GM12891 (cell line): ENCODE measurements around the gene OTUD4.

ENCODE experiments used
- DNase-seq: peaks from one replicate; pipeline ENCODE4 v3.0.0; 2011; ENCODE audit warnings: low spot score; ENCODE audit not compliant: insufficient read length
- FAIRE-seq: peaks from 2 replicates; lab custom pipeline; 2011; peaks lifted over from hg19 to GRCh38; lab: Jason Lieb, UNC
- PAX5 ChIP-seq: IDR thresholded peaks from 2 replicates; pipeline ENCODE4 v1.6.1; 2011; ENCODE audit warnings: low read length, moderate library complexity, mild to moderate bottlenecking; ENCODE audit not compliant: insufficient read depth, severe bottlenecking
- POLR2A ChIP-seq: IDR thresholded peaks from 2 replicates; pipeline ENCODE4 v1.6.1; 2011; ENCODE audit warnings: low read depth, low read length, control low read depth
- POLR2AphosphoS5 ChIP-seq: IDR thresholded peaks from 2 replicates; pipeline ENCODE4 v1.6.1; 2011; ENCODE audit warnings: low read depth, low read length, control low read depth
- POU2F2 ChIP-seq: IDR thresholded peaks from 2 replicates; pipeline ENCODE4 v1.6.1; 2011; ENCODE audit warnings: low read depth, mild to moderate bottlenecking, control low read depth, low read length, moderate library complexity
- SPI1 ChIP-seq: IDR thresholded peaks from 2 replicates; pipeline ENCODE4 v1.6.1; 2011; ENCODE audit warnings: low read depth, low read length, control low read depth
- TAF1 ChIP-seq: IDR thresholded peaks from 2 replicates; pipeline ENCODE4 v1.6.1; 2011; ENCODE audit warnings: low read depth, low read length, control low read depth

Gene OTUD4

DNA sequence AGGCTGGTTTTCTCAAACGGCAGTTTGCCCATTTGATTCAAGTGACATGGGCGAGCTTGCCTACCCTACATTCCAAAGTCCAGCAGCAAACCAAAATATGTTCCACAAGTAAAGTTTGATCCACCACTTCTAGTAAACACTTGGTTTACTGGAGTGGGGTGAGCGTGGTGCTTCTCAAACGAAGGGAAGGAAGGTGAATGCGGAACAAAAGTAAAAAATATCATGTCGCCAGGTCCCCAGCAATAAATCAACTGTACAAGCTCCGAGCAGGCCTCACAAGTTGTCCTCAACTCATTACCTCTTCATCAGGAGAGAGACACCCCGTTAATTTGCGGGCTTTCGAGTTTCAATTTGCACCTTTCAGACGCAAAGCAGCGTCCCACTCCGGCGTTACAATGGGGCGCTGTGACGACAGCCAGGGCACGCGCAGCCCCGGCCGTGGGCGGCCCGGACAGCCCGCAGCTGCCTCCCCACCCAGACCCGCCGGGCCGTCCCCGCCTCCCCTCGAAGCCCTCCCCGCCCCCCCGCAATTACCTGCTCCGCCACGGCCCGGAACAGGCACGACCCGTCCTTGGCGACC, 1.0 kb downstream of the OTUD4 start:
- DNase-seq (no peak), FAIRE-seq (peak; percentile 97)
- TF ChIP-seq PAX5, result no peak
- peak; percentile 85 for TF ChIP-seq POLR2A
- peak; percentile 80 for TF ChIP-seq POLR2AphosphoS5
- no peak; the same call in 1 of the 2 replicates for TF ChIP-seq TAF1
- TF ChIP-seq SPI1, result no peak
- no peak; the same call in 1 of the 2 replicates for TF ChIP-seq POU2F2

DNA sequence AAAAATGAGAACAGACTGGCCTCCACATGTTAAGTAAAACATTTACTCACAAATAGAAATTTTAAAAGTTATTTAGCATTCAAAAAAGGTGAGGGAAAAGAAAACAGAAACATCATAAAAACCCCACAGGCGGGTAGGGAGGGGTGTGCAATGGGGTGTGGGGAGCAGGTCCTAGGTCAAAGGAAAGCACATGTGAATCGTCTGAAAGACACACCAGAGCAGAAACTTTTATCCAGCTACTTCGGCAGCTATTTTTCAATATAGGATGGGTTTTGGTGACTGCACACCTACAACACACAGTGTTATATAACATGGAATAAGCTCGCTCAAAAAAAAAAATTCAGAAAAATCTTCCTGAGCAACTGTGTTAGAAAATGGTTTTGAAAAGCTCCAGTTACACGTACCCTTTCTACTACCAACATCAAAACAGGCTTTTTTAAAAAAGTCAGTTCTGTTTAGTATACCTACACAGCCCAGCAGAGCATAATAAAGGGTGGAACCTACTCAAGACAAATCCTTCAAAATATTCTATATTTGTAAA, 1.6 kb downstream of the OTUD4 start:
- no peak for DNase-seq
- TF ChIP-seq POLR2A (no peak), PAX5 (no peak), TAF1 (no peak), POLR2AphosphoS5 (no peak), POU2F2 (no peak), SPI1 (no peak)
- no peak for FAIRE-seq

DNA sequence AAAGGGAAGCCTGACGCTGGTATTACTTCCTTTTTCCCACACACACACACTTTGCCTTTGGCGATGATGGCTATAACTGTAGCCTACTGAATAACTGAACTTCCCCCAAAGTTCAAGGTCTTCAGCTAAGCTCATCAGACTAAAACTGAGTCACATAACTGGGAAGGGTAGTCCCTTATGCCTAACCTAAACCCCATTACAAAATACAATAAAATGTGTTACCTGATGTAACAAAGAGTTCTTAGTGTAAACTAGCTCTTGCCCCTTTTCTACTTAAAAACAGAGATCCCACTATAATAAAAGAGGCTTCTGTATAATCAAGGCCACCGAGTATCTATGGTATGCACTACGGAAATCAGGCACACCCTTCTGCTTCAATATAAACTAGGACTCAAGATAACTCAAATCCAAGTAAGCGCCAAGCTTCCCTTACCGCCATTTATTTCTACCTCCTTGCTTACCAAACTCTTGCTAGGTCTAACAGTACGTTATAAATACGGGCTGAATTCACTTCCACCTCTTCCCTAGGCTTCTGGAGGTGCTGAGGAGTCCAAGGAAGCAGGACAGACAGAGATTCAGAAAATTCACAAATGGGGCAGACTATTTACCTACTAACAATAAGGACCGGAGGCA, 2.4 kb downstream of the OTUD4 start:
- FAIRE-seq, result no peak
- no peak for DNase-seq
- TF ChIP-seq PAX5, result no peak
- TF ChIP-seq POLR2A, result peak; percentile 21; the same call in 1 of the 2 replicates

DNA sequence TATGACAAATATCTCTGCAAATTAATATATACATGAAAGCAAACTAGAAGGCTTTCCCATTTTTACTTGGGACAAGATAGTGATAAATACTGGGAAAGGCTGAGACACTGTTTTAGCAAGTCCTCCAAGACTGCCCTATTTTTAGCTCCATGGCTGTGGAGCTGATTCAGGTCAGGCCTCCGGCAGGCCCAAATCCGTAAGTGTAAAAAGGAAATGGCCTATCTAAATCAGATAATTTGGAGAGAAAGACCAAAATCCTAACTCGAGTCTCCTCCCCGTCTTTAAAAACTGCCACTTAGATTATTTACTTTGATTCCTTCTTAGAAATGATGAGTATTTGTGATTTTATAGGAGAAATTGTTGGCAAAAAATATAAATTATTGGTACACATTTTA, 2.9 kb downstream of the OTUD4 start:
- no peak for DNase-seq
- TF ChIP-seq PAX5 (no peak), POLR2A (no peak), POU2F2 (no peak), SPI1 (no peak)

DNA sequence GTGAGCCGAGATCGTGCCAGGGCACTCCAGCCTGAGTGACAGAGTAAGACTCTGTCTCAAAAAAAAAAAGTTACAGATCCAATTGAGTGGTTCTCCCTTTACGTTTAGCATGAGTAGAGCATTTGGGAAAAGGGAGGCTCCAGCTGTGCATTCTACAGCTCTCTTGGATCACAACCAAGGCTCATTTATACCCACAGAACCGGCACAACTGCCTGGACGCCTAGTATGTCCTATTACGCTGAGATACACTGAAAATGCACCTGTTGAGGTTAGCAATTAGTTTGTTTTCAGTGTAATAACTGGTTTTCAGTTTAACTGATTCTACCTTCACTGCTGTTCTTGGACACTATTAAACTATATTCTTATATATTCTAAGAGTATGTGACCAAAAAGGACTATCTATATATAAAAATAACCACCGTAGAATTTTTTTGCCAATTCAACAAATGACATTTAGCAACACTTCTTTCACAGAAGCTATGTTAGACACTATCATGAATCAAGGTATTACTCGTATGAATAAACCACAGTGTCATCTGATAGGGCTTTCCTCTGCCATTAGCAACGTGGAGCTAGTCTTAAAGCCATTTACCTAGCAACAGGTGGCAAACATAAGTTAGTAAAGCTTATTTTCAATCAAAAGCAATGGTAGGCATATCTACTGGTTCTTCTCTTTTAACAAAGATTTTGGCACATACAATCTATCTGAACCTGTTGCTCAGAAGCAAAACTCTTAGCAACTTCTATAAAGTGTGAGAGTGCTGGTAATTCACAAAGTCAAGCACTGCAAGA, 3.6 kb downstream of the OTUD4 start:
- TF ChIP-seq POU2F2 (no peak), PAX5 (no peak), POLR2A (no peak), TAF1 (no peak), SPI1 (no peak), POLR2AphosphoS5 (no peak)
- DNase-seq, result no peak
- FAIRE-seq, result no peak

More for the DNA sequence above, 2.9 kb downstream of the OTUD4 start:
- FAIRE-seq, result no peak

DNA sequence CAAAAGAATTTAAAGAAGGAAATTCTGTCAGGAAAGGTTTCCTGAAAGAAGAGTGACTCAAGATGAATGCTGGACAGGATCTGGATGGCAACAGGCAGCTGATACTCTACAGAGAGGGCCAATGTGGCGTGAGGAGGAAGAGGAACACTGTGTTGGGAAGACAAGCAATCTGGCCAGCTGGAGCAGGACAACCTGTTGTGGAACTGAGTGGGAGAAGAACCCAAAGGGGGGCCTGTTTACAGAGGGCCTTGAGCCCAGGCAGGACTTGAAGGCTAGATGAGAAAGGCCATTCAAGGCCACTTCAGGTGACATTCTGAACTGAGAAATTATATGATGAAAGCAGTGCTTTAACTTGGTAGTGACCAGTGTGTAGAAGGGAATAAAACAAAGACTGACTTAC, 8.5 kb downstream of the OTUD4 start:
- no peak for TF ChIP-seq POLR2AphosphoS5
- no peak for TF ChIP-seq PAX5
- no peak for TF ChIP-seq POU2F2
- TF ChIP-seq TAF1, result no peak
- no peak for TF ChIP-seq SPI1
- DNase-seq (no peak), FAIRE-seq (no peak)

DNA sequence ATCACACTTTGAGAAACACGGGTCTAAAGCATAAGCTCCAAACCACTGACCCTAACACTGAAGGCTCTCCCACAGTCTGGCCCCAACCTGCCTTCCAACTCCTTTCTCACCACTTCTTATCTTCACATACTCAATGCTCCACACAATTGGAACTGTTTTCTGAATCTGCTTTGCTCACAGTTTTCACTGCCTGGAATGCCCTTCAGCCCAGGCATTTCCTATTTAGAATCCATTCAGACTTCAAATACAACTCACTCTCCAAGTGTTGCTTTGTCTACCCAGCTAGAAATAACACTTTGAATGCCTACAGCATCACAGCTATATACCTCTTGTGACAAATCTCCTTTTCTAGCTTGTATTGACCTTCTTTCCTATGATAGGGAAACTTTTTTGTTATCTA, 10.2 kb downstream of the OTUD4 start:
- no peak for TF ChIP-seq POU2F2
- no peak for TF ChIP-seq PAX5
- FAIRE-seq, result no peak

DNA sequence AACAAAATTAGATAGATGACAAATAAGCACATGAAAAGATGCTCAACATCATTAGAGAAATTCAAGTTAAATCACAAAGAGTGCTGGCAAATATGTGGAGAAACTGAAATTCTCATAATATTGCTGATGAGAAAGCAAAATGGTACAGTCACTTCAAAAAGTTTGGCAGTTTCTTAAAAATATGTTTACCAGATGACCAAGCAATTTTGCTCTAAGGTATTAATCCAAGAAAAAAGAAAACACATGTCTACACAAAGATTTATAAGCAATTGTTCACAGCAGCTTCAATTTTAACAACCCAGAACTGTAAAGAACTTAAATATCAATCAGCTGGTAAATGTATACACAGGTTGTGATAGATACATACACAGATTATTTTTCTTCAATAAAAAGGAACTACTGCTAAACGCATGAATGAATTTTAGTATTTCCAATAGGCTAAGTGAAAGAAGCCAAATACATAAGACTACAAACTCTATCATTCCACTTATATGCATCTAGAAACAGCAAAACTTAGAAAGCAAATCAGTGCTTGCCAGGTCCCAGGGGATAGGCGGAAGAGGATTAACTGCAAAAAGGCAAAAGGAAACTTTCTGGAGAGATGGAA, 11.7 kb downstream of the OTUD4 start:
- FAIRE-seq, result no peak
- DNase-seq, result no peak
- no peak for TF ChIP-seq POLR2AphosphoS5
- TF ChIP-seq TAF1, result no peak
- TF ChIP-seq POLR2A, result no peak
- no peak for TF ChIP-seq SPI1
- TF ChIP-seq PAX5, result no peak
- no peak for TF ChIP-seq POU2F2

More for the DNA sequence above, 10.2 kb downstream of the OTUD4 start:
- DNase-seq, result no peak

DNA sequence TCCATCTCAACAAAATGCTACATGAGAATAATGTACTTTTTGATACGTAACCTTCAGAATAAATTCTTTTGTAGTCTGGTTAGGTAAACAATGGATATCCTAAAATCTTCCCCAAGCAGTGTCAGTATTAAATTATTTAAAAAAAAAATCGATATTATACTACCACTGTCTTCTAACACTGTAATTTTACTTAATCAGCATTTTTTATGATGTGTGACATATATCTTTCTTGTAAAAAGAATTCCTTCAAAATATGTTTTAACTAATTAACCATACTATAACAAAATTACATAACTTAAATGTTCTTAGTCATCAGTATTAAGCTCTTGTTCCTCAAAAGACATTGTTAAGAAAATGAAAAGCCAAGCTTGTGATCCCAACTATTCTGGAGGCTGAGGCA, 12.5 kb downstream of the OTUD4 start:
- no peak for DNase-seq
- no peak for TF ChIP-seq PAX5
- TF ChIP-seq POLR2A, result no peak
- no peak for TF ChIP-seq POU2F2
- no peak for TF ChIP-seq POLR2AphosphoS5
- no peak for TF ChIP-seq SPI1
- TF ChIP-seq TAF1, result no peak
- no peak for FAIRE-seq
